HG03342 (cell line): ENCODE data around the gene SLC8A3.

ENCODE experiments used
- ATAC-seq: cut with Tn5 transposase; IDR thresholded peaks from one replicate; pipeline ENCODE4 v1.9.1; 2021; ENCODE audit warnings: mild to moderate bottlenecking, moderate library complexity; ENCODE audit not compliant: unreplicated experiment

SLC8A3 gene

DNA sequence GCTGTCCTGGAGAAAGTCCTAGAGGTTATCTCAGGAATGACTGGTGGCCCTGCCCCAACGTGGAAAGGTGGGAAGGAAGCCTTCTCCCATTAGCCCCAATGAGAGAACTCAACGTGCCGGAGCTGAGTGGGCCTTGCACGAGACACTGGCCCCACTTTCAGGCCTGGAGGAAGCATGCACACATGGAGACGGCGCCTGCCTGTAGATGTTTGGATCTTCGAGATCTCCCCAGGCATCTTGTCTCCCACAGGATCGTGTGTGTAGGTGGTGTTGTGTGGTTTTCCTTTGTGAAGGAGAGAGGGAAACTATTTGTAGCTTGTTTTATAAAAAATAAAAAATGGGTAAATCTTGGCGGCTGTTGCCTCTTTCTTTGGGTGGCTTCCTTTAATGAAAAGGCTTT, 156.7 kb downstream of the SLC8A3 start:
- no peak for ATAC-seq

DNA sequence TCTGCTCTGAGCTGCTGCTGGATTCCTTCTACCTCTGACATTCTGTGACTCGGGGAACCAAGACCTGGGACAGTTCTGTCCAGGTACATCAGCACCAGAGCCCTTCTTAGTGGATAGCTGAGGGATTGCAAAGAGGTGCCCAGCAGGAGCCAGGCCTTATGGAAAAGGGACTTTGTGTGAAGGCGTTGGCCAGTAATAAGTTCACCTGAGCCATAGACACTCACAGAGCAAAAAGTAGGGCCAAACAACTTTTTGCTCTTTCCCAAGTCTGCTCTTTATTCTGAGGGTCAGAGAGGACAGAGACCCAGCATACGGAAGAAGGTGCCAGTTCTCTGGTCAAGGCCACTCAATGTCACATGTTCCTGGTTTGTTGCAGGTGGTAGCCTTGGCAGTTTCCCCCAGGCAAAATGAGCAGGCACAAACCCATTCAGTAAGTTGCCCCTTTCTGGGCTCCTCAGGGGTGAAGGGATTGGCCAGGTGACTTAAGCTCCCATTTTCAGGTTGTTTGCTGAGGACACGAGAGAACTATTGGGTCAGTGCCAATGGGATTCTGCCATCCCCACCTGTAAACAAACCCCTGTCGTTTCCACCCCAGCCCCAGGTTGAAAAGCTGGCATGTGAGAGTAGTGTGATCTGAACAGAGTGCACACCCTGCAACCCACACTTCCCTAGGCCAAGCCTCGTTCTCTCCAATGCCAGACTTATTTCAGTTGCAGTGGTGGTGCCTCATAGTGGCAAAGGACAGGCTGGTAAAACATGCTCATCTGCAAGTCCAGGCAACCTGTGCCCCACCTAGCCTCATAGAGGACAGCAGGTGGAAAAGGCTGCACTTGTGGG, 159.2 kb downstream of the SLC8A3 start:
- ATAC-seq: no peak

DNA sequence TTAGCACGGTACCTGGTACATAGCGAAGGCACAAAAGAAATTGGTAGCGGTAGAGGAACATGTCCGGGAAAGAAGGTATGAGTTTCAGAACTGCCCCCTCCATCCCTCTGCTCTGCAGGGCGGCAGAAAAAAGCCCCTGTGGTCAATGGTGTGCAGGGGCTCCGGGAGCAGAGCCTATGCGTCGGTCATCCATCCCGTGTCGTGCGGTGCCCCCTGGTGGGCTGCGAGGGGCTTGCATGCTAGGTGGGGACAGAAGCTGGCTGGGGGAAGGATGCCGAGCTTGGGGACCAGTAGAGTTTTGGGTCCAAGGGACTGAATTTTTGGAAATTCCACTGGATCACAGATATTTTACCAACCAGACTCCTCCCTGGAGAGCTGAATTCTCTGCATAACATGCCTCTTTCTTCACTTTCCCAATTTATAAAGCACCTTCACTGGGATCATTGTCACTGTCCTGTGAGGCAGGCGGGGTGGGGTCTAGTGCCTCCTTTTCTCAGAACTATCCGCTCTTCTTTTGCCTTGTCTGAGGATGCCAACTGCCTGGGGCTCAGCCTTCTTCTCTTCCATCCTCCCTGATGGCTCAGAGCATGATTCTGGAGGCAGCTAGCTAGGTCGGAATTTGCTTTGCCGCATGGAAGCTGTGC, 160.8 kb downstream of the SLC8A3 start:
- ATAC-seq: no peak

DNA sequence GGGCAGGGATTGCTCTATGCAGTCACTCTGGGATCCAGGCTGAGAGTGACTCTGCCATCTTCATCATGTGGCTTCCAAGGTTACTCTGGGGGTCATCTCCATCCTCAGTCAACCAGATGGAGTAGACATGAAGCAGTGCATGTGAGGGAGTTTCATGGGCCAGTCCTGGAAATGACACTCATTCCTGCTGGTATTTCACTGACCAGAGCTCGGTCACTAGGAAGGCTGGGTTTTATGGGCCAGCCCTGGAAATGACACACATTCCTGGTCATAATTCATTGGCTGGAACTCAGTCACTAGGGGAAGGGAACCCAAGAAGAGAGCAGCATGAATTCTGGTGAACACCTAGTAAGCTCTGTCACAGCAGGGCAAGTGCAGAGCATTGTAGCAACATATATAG, 164.9 kb downstream of the SLC8A3 start:
- ATAC-seq: no peak

DNA sequence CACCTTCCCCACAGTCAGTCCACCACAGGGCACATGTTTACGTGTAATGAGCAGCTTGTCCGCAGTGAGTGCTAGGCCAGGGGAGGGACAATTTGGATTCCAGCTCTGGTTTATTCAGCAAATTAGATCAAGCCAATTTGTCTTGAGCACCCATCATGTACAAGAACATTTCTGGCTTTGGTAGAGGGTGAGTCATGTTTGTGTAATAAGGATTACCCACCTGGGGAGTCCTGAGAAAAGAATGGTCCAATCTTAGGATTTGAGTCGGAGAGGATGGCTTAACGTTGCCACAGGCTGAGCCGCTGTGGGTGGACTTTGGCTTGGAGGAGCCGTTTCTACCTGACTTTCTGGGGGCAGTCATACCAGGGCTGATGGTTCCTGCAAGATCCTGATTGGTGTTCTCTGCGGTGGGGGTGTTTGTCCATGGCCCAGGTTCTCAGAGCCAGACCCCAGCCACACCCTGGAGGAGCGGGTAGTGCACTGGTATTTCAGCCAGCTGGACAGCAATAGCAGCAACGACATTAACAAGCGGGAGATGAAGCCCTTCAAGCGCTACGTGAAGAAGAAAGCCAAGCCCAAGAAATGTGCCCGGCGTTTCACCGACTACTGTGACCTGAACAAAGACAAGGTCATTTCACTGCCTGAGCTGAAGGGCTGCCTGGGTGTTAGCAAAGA, 165.8 kb downstream of the SLC8A3 start:
- no peak for ATAC-seq

DNA sequence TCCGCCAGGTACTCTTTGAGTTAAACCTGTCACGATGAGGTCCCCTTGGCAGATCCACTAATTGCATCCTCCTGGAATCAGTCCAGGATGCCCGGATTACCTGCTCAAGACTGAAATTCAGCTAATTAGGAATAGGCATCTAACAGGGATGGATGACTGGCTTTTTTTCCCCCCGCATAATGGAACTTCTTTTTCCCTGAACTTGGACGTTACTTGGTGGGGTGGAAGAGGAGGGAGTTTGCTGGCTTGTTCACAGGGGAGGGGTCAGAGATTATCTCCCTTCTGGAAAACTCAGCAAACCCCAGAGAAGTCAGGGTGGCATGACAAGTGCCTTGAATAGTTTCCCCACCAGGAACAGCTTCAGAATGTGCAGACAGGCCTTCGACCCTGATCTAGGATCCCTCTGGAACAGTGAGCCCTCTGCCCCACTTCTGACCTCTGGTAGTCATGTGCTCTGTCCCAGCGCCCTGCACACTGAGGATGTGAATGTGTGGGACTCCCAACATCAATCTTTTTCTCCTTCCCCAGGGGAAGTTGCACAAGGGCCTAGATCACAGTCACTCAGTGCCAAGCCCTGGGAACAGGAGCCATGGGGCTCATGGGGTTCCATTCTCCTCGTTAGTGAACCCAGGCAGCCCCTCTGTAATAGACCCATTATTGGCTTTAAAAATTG, 167.1 kb downstream of the SLC8A3 start:
- no peak for ATAC-seq

DNA sequence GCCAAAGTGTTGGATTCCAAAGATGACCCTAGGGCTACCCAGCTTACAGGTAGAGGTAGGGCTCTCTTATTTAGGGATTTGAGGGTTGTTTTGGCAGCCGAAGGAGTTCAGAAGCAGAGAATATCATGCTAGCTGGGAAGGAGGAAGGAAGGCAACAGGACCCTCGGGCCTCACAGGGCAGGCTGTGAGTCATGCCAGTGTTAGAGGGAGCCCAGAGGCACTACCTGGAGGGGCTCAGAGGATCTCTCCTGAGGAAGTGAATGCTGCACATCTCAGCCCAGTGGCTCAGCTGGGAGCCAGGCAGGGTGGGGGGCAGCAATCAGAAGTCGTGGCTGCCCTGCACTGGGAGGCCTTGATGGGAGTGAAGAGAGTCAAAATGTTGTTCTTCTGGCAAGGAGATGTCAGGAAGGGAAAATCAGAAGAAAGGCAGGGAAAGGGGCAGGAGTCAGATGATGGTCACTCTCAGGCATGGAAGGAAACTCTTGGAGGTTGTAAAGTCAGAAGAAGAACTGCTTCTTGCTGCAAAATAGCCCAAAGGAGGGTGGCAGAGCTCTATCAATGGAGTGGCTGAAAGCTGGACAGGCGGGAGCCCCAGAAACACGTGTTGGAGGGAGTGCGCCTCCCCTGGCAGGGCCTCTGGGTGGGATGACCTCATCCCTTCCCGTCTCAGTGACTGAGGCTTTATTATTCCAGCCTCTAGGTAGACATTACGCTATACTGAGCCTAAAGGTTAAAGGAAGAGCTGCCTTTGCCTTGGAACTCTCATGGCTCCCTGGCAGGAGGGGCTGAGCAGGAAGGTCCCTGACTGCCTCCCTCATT, 168.2 kb downstream of the SLC8A3 start:
- no peak for ATAC-seq

DNA sequence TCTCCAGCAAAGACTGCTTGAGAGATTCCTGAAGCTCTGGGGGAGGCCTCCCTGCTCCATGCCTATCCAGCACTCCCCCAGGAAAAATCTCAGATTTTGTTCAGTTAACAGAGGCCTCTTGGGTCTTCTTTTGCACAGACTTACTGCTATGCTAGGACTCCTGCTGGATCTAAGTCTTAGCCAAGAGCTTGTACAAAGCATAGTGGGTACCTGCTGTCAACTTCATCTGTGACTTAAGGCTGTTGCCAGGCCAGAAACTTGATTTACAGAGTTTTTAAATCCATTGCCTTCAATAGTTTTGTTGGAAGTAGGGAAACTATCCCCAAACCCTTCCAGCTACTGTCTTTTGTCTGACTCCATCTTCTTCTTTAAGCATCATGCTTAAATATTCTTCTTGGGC, 169.1 kb downstream of the SLC8A3 start:
- ATAC-seq: no peak

DNA sequence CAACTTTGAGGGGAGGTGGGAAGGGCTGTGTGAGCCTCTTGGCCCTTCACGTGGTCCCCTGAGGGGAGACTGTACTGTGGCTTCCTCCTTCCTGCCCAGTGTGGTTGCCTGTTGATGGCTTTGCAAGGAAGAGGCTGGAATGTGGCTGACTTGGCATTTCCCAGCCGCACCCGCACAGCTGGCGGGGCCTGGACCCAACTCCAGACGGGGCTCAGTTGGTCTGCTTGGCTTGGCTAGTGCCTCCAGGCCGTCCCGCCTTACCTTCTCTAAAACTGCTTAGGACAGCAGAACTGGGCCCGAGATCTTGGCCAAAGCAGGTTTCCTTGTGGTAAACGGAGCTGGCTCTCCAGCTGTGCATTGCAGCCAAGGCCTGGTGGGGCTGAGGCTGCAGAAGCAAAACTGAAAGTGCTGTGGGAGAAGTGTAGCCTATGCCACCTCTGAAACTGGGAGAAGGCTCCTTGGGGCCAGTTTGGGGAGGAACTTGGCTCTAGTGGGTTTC, 170.0 kb downstream of the SLC8A3 start:
- peak; percentile 74 for ATAC-seq

DNA sequence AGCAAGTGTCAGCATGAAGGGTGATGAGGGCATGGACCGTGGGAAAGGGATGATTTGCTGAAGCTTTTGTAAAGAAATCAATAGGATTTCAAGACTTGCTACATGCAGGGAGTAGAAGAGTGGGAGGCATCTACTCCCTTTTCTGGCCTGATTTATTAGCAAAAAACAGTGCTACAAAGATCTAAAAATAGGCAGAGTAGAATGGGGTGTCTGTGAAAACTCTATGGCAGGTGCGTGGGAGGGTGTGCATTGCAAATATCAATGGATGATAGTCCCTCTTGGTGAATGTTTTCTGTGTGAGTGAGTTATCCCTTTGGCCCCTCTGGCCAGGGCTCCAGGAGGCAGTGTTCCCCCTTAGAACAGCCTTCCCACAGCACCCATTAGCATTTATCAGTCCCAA, 170.5 kb downstream of the SLC8A3 start:
- no peak for ATAC-seq

DNA sequence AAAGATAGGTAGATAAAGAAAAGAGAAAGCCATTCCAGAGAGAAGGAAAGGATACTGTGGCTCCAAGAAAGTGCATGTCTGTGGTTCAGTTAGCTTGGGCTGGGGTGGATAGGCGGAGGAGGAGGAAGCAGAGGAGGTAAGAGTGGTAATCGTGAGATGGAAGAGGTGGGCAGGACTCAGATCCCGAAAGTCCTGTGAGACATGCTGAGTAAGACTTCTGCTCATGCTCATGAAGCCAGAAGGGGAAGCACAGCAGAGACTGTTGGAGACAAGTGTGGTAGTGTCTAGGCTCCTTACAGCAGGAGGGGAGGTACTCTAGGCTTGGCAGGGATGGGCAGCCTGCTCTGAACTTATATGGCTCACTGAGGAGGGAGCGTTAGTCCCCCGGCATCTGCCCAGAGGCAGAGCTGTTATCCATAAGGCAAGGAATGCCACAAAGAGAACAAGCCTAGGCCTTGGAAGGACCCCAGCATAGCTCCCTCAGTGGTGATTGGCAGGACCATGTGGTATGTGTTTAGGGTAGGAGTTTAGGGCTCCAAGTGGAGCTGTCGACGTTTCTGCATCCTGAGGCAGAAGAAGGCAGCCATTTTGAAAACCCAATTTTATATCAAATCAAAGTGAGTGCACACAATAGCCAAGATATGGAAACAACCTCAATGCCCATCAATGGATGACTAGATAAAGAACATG, 174.2 kb downstream of the SLC8A3 start:
- no peak for ATAC-seq

DNA sequence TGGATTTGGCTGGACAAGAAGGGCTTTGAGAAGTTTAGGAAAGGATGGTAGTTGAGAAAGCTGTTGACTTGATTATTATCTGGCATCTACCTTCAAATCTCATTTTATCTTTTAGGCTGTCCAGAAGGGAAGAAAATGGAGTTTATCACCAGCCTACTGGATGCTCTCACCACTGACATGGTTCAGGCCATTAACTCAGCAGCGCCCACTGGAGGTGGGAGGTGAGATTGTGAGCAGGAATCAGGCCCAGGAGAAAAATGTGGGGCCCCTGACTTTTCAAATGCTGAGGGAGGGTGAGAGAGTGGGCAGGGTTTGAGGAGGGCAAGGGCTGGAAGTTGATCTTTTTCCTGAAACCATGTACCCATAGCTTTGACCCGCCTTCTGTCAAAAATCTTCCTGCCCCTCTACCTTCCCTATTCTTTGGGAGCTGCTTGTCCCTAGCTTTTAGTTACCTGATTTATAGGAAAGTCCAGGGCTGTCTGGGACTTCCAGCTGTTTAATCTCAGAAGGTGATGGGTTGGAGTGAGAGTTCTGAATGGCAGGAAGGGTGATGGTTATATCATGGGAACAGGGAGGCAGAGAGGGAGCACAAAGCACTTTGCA, 175.4 kb downstream of the SLC8A3 start:
- ATAC-seq: no peak

DNA sequence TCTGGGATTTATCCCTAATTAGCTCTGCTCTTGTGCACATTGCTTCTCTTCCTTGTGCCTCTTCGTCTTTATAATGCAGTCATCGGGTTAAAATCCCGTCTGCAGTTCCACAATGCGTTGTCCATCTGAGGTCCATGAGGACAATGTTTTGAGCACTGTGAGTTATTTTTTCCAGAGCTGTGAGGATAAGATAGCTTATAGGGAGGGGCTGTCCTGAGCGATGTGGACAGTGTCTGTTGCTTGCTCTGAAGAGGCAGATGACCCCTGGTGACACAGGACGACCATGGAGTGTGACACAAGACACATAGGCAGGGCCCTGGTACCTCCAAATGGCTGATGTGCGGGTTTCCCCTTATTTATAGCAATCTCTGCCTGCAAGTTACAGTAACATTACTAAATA, 177.0 kb downstream of the SLC8A3 start:
- no peak for ATAC-seq

DNA sequence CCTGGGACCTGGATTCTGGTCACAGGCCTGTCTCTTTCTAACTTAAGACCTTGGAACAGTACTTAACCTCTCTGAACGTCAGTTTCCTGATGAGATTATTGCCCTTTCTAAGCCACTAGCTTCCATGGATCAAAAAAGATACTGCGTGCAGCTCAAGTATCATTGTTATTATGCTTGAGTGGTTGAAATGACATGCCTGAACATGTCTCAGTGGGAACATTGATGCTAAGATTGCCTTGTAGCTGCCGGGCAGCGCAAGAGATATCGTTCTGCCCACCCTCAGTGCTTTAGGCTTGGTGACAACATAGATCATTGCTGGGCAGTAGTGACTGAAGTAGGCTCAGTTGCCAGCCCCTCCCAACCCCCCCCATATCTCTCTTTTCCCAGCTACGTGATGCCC, 177.7 kb downstream of the SLC8A3 start:
- no peak for ATAC-seq

DNA sequence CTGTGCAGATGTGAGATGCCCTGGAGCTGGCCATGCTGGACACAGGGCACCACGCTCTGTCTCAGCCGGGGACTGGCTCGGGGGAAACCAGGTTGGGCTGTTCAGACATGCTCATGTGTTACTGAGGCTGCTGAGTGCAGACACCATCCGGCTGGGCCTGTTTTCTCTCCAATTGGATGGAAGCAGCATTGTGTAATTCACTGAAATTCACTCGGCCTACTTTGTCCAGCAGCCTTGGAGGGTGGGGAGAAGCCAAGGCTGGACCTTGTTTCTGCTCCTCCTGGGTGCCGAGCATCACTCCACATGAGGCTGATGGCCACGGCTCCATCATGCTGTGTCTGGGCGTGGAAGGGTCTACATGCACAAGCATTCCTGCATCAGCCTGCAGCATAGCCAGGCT, 178.8 kb downstream of the SLC8A3 start:
- ATAC-seq: no peak

DNA sequence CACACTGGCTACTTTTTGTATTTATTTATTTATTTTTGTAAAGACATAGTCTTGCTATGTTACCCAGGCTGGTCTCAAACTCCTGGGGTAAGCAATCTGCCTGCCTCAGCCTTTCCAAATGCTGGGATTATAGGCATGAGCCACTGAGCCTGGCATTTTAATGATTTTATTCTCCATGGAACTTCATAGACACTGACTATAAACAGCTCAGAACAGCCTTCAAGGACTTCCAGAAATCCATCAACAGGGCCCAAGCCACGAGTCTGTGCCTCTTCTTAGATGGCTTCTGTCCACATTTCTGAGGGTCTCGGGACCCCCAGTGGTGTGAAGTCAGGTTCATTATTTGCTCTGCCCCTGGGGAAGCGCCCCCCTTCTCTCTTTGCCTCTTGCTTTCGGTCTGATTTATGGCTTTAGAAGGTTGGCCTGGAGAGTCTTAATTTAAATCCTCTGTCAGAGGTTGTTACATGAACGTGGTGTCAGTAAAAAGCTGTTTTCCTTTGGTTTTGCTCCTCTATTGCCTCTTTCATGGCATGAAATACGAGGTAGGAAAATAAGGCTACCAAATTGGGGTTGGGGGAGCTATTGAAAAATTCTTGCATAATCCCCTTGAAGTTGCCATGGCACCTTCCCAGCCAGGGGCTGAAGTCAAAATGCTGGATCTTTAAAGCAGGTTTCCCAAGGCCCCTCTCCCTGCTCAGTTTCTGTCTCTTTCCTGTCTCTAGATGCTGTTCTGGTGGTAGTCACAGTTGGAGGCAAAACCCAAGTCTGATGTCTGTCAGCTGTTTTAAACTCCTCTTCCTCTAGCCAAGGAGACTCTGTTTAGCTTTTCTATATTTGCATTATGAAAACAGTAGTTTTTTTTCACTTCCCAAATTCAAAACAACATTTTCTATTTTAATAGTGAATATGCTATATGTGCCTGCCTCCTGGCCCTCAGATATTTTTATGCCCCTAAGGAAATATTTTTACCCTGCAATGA, 180.2 kb downstream of the SLC8A3 start:
- no peak for ATAC-seq

DNA sequence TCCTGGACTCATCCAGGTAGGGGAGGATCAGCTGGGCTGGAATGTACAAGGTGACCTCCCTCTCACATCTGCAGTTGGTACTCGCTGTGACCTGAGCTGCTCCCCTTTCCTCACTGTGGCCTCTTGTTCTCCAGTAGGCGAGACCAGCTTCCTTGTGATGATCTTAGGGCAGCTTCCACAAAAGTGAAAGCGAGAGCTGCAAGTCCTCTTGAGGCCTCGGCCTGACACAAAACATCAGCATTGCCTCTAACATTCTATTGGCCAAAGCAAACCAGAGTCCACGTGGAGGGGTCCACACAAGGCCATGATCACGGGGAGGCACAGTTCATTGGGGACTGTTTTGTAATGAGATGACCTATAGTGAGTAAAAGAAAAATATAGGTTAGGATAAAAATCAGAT, 182.1 kb downstream of the SLC8A3 start:
- no peak for ATAC-seq

DNA sequence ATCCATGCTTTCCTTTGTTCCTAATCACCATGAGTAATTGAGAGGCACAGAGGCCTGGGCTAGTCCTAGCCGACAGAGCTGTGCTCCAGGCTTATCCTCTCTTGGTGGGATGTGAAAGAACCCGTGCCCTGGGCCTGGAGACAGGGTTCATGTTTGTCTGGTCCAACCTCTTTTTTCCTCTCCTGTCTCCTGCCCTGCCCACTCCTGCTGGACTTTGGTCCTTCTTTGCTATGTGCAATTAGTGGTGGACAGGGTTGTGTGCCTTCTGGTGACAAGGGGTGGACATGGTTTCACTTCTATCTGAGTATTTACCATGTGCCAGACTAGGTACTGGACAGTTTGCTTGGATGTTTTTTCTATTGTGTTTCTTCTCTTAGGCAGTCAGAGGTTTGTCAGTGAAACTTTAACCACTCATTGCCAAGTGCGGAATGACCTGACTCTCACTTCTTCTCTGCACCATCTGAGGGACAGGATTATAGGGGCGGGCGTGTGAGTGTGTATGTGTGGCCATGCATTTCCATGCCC, 183.4 kb downstream of the SLC8A3 start:
- ATAC-seq: no peak
